Loucy (cell line): ENCODE measurements around the gene SLC39A5.

ENCODE experiments used
- H2AFZ ChIP-seq: fragments of 200-600 bp; sonication (generic); 2 replicates; pipeline ENCODE4 v1.6.0; 2016; ENCODE audit warnings: antibody characterized with exemption, mild to moderate bottlenecking, low read length, moderate library complexity
- H3F3A ChIP-seq: fragments of 200-600 bp; 2 replicates; pipeline ENCODE4 v1.6.0; 2016; ENCODE audit warnings: antibody characterized with exemption, low read depth, mild to moderate bottlenecking
- H3K27me3 ChIP-seq: fragments of 200-600 bp; sonication (generic); 2 replicates; pipeline ENCODE4 v1.6.1; 2014; ENCODE audit warnings: low read length, mild to moderate bottlenecking; ENCODE audit not compliant: insufficient read depth, poor library complexity, severe bottlenecking
- H3K36me3 ChIP-seq: fragments of 200-600 bp; sonication (generic); 2 replicates; pipeline ENCODE4 v1.6.1; 2016; ENCODE audit warnings: low read length; ENCODE audit not compliant: insufficient read depth
- H3K4me1 ChIP-seq: fragments of 200-600 bp; sonication (generic); 2 replicates; pipeline ENCODE4 v1.5.1; 2014; ENCODE audit warnings: low read length, mild to moderate bottlenecking; ENCODE audit not compliant: insufficient read depth, poor library complexity, severe bottlenecking
- H3K4me2 ChIP-seq: fragments of 200-600 bp; sonication (generic); 2 replicates; pipeline ENCODE4 v1.6.0; 2014; ENCODE audit warnings: antibody characterized with exemption, low read length, low read depth, mild to moderate bottlenecking; ENCODE audit not compliant: poor library complexity, severe bottlenecking
- H3K4me3 ChIP-seq: fragments of 200-600 bp; sonication (generic); 2 replicates; pipeline ENCODE4 v1.5.1; 2014; ENCODE audit warnings: low read length, mild to moderate bottlenecking, mixed read lengths; ENCODE audit not compliant: poor library complexity, severe bottlenecking
- H3K79me2 ChIP-seq: fragments of 200-600 bp; sonication (generic); 2 replicates; pipeline ENCODE4 v1.6.1; 2014; ENCODE audit warnings: low read length; ENCODE audit not compliant: insufficient read depth
- H3K9ac ChIP-seq: fragments of 200-600 bp; sonication (generic); 2 replicates; pipeline ENCODE4 v1.6.0; 2014; ENCODE audit warnings: mild to moderate bottlenecking, low read depth, low read length, moderate library complexity; ENCODE audit not compliant: poor library complexity, severe bottlenecking
- H3K9me2 ChIP-seq: fragments of 200-600 bp; sonication (generic); replicated peaks from 2 replicates; pipeline ENCODE4 v1.6.1; 2016; ENCODE audit warnings: low read depth, low read length, mixed read lengths
- H3K9me3 ChIP-seq: fragments of 200-600 bp; sonication (generic); 2 replicates; pipeline ENCODE4 v1.6.1; 2014; ENCODE audit warnings: mild to moderate bottlenecking, antibody characterized with exemption, low read length, low read depth; ENCODE audit not compliant: insufficient read depth
- H4K20me1 ChIP-seq: fragments of 200-600 bp; sonication (generic); 2 replicates; pipeline ENCODE4 v1.6.0; 2014; ENCODE audit warnings: antibody characterized with exemption, low read length, mild to moderate bottlenecking; ENCODE audit not compliant: insufficient read depth, poor library complexity, severe bottlenecking
- CTCF ChIP-seq: fragments of 200-600 bp; sonication (generic); conservative IDR thresholded peaks from 2 replicates; pipeline ENCODE4 v1.5.1; 2014; ENCODE audit warnings: mild to moderate bottlenecking, antibody characterized with exemption, low read length
- EZH2phosphoT487 ChIP-seq: fragments of 200-600 bp; IDR thresholded peaks from 2 replicates; pipeline ENCODE4 v1.6.1; 2018; ENCODE audit warnings: antibody characterized with exemption, mild to moderate bottlenecking, moderate library complexity, borderline replicate concordance

Gene SLC39A5

GRCh38 chr12:56253091-56253490 lies 23.2 kb downstream of the SLC39A5 start:
- H2AFZ ChIP-seq = no peak overlapping the region
- TF ChIP-seq CTCF = no peak
- no peak for TF ChIP-seq EZH2phosphoT487
- no peak overlapping the region for H3K4me3 ChIP-seq
- H3K27me3 ChIP-seq = no peaks in the 10 kb centered on the region
- H3F3A ChIP-seq = no peaks in the 10 kb centered on the region
- no peaks in the 10 kb centered on the region for H3K9me3 ChIP-seq
- H3K79me2 ChIP-seq = peaks cover 31% of the 10 kb centered on the region
- no peak overlapping the region for H3K9ac ChIP-seq
- H3K4me2 ChIP-seq = no peak overlapping the region
- H3K9me2 ChIP-seq = no peaks in the 10 kb centered on the region
- peaks cover 21% of the 10 kb centered on the region for H4K20me1 ChIP-seq
- H3K36me3 ChIP-seq = peaks cover 43% of the 10 kb centered on the region; the same call in 1 of the 2 replicates
- H3K4me1 ChIP-seq = peaks cover 19% of the 10 kb centered on the region

GRCh38 chr12:56255671-56256070 lies 25.8 kb downstream of the SLC39A5 start:
- Histone ChIP-seq H3K27me3 (no peaks in the 10 kb centered on the region), H3F3A (no peaks in the 10 kb centered on the region), H3K9me2 (no peaks in the 10 kb centered on the region), H3K79me2 (peaks cover 31% of the 10 kb centered on the region), H3K9ac (peak overlapping the region; percentile 95), H3K9me3 (no peaks in the 10 kb centered on the region), H3K4me1 (peaks cover 24% of the 10 kb centered on the region), H4K20me1 (peaks cover 21% of the 10 kb centered on the region), H3K36me3 (peaks cover 33% of the 10 kb centered on the region; the same call in 1 of the 2 replicates), H2AFZ (no peak overlapping the region), H3K4me3 (no peak overlapping the region), H3K4me2 (peak overlapping the region; percentile 98)
- TF ChIP-seq EZH2phosphoT487 (no peak), CTCF (no peak)

GRCh38 chr12:56256326-56256960 lies 26.6 kb downstream of the SLC39A5 start:
- Histone ChIP-seq H2AFZ (no peak overlapping the region), H3K27me3 (no peaks in the 10 kb centered on the region), H4K20me1 (peaks cover 21% of the 10 kb centered on the region), H3K4me3 (peak overlapping the region; percentile 100), H3K4me2 (peak overlapping the region; percentile 98), H3F3A (no peaks in the 10 kb centered on the region), H3K79me2 (peaks cover 31% of the 10 kb centered on the region), H3K4me1 (peaks cover 24% of the 10 kb centered on the region), H3K9ac (peak overlapping the region; percentile 95), H3K9me2 (no peaks in the 10 kb centered on the region), H3K36me3 (peaks cover 33% of the 10 kb centered on the region; the same call in 1 of the 2 replicates), H3K9me3 (no peaks in the 10 kb centered on the region)
- no peak for TF ChIP-seq EZH2phosphoT487
- no peak for TF ChIP-seq CTCF
